BLaER1 treated with 17β-estradiol and CSF1 and Interleukin-3, amounts not matched to agents 10 nM and 100 nM (cell line): ENCODE measurements around the gene ASTN1.
A peak's percentile ranks its signal among the peaks of the same experiment; 100 is the strongest.

ENCODE experiments used
- H3K27ac ChIP-seq, 11 experiments: shearing (Covaris generic); formaldehyde crosslinking; 2 replicates each; pipeline ENCODE4 v1.8.1; 2022
- H3K27me3 ChIP-seq, 11 experiments: shearing (Covaris generic); formaldehyde crosslinking; 2 replicates each; pipeline ENCODE4 v1.8.1; 2022
- H3K36me3 ChIP-seq, 11 experiments: shearing (Covaris generic); formaldehyde crosslinking; 2 replicates each; pipeline ENCODE4 v1.8.1; 2022
- H3K4me1 ChIP-seq, 10 experiments: shearing (Covaris generic); formaldehyde crosslinking; 2 replicates each; pipeline ENCODE4 v1.8.1; 2022
- H3K4me2 ChIP-seq, 11 experiments: shearing (Covaris generic); formaldehyde crosslinking; 2 replicates each; pipeline ENCODE4 v1.8.1; 2022
- H3K4me3 ChIP-seq, 10 experiments: shearing (Covaris generic); formaldehyde crosslinking; 2 replicates each; pipeline ENCODE4 v1.8.1; 2022
- H3K9ac ChIP-seq, 11 experiments: shearing (Covaris generic); formaldehyde crosslinking; 2 replicates each; pipeline ENCODE4 v1.8.1; 2022
- H3K9me3 ChIP-seq, 11 experiments: shearing (Covaris generic); formaldehyde crosslinking; replicated peaks in 1 of 11; 2 replicates each; pipeline ENCODE4 v1.8.1; 2022
- H4K20me1 ChIP-seq, 11 experiments: shearing (Covaris generic); formaldehyde crosslinking; 2 replicates each; pipeline ENCODE4 v1.8.1; 2022
- Cebpa-rat ChIP-seq, 11 experiments: shearing (Covaris generic); IDR thresholded peaks; 2 replicates each; pipeline ENCODE4 v1.8.1; 2022

Gene ASTN1

GRCh38 chr1:177186639-177187038 lies 22.1 kb upstream of the ASTN1 start:
- no peaks in the 10 kb centered on the region for H4K20me1 ChIP-seq
- H3K36me3 ChIP-seq: no peaks in the 10 kb centered on the region
- no peak for TF ChIP-seq Cebpa-rat (IDR thresholded peaks at IDR 0.05)
- peaks cover 0 to 1% (median 0%) of the 10 kb centered on the region in 11 experiments; a peak in 5 of 22 replicates for H3K27me3 ChIP-seq
- H3K9me3 ChIP-seq: peaks cover 0 to 7% (median 0%) of the 10 kb centered on the region in 11 experiments; a peak in 4 of 22 replicates
- no peak overlapping the region for H3K4me2 ChIP-seq
- no peak overlapping the region for H3K9ac ChIP-seq
- peaks cover 0 to 12% (median 3%) of the 10 kb centered on the region in 10 experiments; a peak in 9 of 20 replicates for H3K4me1 ChIP-seq
- H3K4me3 ChIP-seq: no peak overlapping the region
- H3K27ac ChIP-seq: no peak overlapping the region

GRCh38 chr1:177185209-177185608 lies 20.7 kb upstream of the ASTN1 start:
- H3K27ac ChIP-seq: no peak overlapping the region
- no peak overlapping the region for H3K4me3 ChIP-seq
- H3K4me2 ChIP-seq: no peak overlapping the region
- no peaks in the 10 kb centered on the region for H3K36me3 ChIP-seq
- H3K4me1 ChIP-seq: peaks cover 5 to 18% (median 9%) of the 10 kb centered on the region in 10 experiments; a peak in 19 of 20 replicates
- no peaks in the 10 kb centered on the region for H4K20me1 ChIP-seq
- H3K9me3 ChIP-seq: peaks cover 0 to 7% (median 0%) of the 10 kb centered on the region in 11 experiments; a peak in 4 of 22 replicates
- no peak for TF ChIP-seq Cebpa-rat (IDR thresholded peaks at IDR 0.05)
- no peak overlapping the region for H3K9ac ChIP-seq
- peaks cover 0 to 15% (median 13%) of the 10 kb centered on the region in 11 experiments; a peak in 18 of 22 replicates for H3K27me3 ChIP-seq

GRCh38 chr1:177183836-177184235 lies 19.3 kb upstream of the ASTN1 start:
- Histone ChIP-seq H3K36me3 (no peaks in the 10 kb centered on the region), H3K27me3 (peaks cover 0 to 17% (median 13%) of the 10 kb centered on the region in 11 experiments; a peak in 18 of 22 replicates), H4K20me1 (no peaks in the 10 kb centered on the region; a peak in 1 of 22 replicates), H3K4me3 (no peak overlapping the region), H3K27ac (no peak overlapping the region), H3K4me1 (peaks cover 5 to 18% (median 9%) of the 10 kb centered on the region in 10 experiments; a peak in 19 of 20 replicates), H3K9ac (no peak overlapping the region), H3K9me3 (peaks cover 0 to 7% (median 0%) of the 10 kb centered on the region in 11 experiments; a peak in 4 of 22 replicates), H3K4me2 (peak overlapping the region in 4 of 11 experiments; percentile 19 to 40 (median 30); a peak in 6 of 22 replicates)
- TF ChIP-seq Cebpa-rat (IDR thresholded peaks at IDR 0.05): no peak

GRCh38 chr1:177181631-177182291 lies 17.2 kb upstream of the ASTN1 start:
- Histone ChIP-seq H3K27me3 (peaks cover 0 to 19% (median 13%) of the 10 kb centered on the region in 11 experiments; a peak in 18 of 22 replicates), H4K20me1 (no peaks in the 10 kb centered on the region; a peak in 1 of 22 replicates), H3K27ac (no peak overlapping the region), H3K9me3 (peaks cover 0 to 8% (median 4%) of the 10 kb centered on the region in 11 experiments; a peak in 10 of 22 replicates), H3K4me3 (peak overlapping the region; percentile 38 to 62 (median 41); a peak in 15 of 20 replicates), H3K9ac (peak overlapping the region in 7 of 11 experiments; percentile 4 to 52 (median 38); a peak in 9 of 22 replicates), H3K4me2 (peak overlapping the region; percentile 63 to 97 (median 83)), H3K4me1 (peaks cover 5 to 18% (median 9%) of the 10 kb centered on the region in 10 experiments; a peak in 19 of 20 replicates), H3K36me3 (no peaks in the 10 kb centered on the region)
- TF ChIP-seq Cebpa-rat (IDR thresholded peaks at IDR 0.05): no peak

GRCh38 chr1:177181280-177181630 lies 16.7 kb upstream of the ASTN1 start:
- no peaks in the 10 kb centered on the region for H3K36me3 ChIP-seq
- H3K27ac ChIP-seq: no peak overlapping the region
- peaks cover 0 to 19% (median 13%) of the 10 kb centered on the region in 11 experiments; a peak in 18 of 22 replicates for H3K27me3 ChIP-seq
- peaks cover 0 to 11% (median 7%) of the 10 kb centered on the region in 11 experiments; a peak in 10 of 22 replicates for H3K9me3 ChIP-seq
- peak overlapping the region; percentile 38 to 62 (median 41); a peak in 15 of 20 replicates for H3K4me3 ChIP-seq
- no peak for TF ChIP-seq Cebpa-rat (IDR thresholded peaks at IDR 0.05)
- peak overlapping the region in 7 of 11 experiments; percentile 4 to 52 (median 38); a peak in 8 of 22 replicates for H3K9ac ChIP-seq
- no peaks in the 10 kb centered on the region; a peak in 1 of 22 replicates for H4K20me1 ChIP-seq
- peaks cover 5 to 18% (median 9%) of the 10 kb centered on the region in 10 experiments; a peak in 19 of 20 replicates for H3K4me1 ChIP-seq
- peak overlapping the region; percentile 63 to 97 (median 83) for H3K4me2 ChIP-seq

- Histone ChIP-seq H3K4me3 (no peak overlapping the region), H3K27ac (no peak overlapping the region), H3K36me3 (no peaks in the 10 kb centered on the region), H3K9ac (no peak overlapping the region), H3K4me1 (peaks cover 0 to 34% (median 5%) of the 10 kb centered on the region in 10 experiments; a peak in 11 of 20 replicates), H4K20me1 (peaks cover 0 to 6% (median 0%) of the 10 kb centered on the region in 11 experiments; a peak in 1 of 22 replicates), H3K4me2 (no peak overlapping the region), H3K9me3 (peaks cover 0 to 12% (median 7%) of the 10 kb centered on the region in 11 experiments; a peak in 9 of 22 replicates), H3K27me3 (peaks cover 26 to 35% (median 34%) of the 10 kb centered on the region in 11 experiments)
- no peak for TF ChIP-seq Cebpa-rat (IDR thresholded peaks at IDR 0.05)
Observed at GRCh38 chr1:177174921-177175634, 10.6 kb upstream of the ASTN1 start.

GRCh38 chr1:177173976-177174375 lies 9.5 kb upstream of the ASTN1 start:
- H4K20me1 ChIP-seq: 0 out of 22 replicates have a peak, but pooled peaks cover 0 to 6% (median 0%) of the 10 kb centered on the region in 11 experiments
- peaks cover 33 to 46% (median 44%) of the 10 kb centered on the region in 11 experiments for H3K27me3 ChIP-seq
- H3K9ac ChIP-seq: no peak overlapping the region
- peaks cover 0 to 43% (median 5%) of the 10 kb centered on the region in 10 experiments; a peak in 11 of 20 replicates for H3K4me1 ChIP-seq
- H3K4me3 ChIP-seq: no peak overlapping the region
- H3K27ac ChIP-seq: no peak overlapping the region
- H3K9me3 ChIP-seq: peaks cover 0 to 12% (median 7%) of the 10 kb centered on the region in 11 experiments; a peak in 9 of 22 replicates
- no peaks in the 10 kb centered on the region for H3K36me3 ChIP-seq
- no peak for TF ChIP-seq Cebpa-rat (IDR thresholded peaks at IDR 0.05)
- H3K4me2 ChIP-seq: peak overlapping the region in 4 of 11 experiments; percentile 24 to 47 (median 42); a peak in 4 of 22 replicates

- Histone ChIP-seq H3K9ac (no peak overlapping the region), H4K20me1 (0 out of 22 replicates have a peak, but pooled peaks cover 0 to 6% (median 0%) of the 10 kb centered on the region in 11 experiments), H3K36me3 (no peaks in the 10 kb centered on the region), H3K4me3 (no peak overlapping the region), H3K4me2 (peak overlapping the region in 7 of 11 experiments; percentile 5 to 47 (median 24); a peak in 9 of 22 replicates), H3K4me1 (peaks cover 0 to 43% (median 5%) of the 10 kb centered on the region in 10 experiments; a peak in 11 of 20 replicates), H3K9me3 (peaks cover 0 to 12% (median 7%) of the 10 kb centered on the region in 11 experiments; a peak in 9 of 22 replicates), H3K27ac (no peak overlapping the region), H3K27me3 (peaks cover 37 to 57% (median 45%) of the 10 kb centered on the region in 11 experiments)
- TF ChIP-seq Cebpa-rat (IDR thresholded peaks at IDR 0.05): no peak
Observed at GRCh38 chr1:177172866-177173265, 8.4 kb upstream of the ASTN1 start.
